HCEC 1CT (cell line): ENCODE measurements around the gene IL1F10.

Experiments used
- DNase-seq: peaks from one replicate; pipeline ENCODE4 v3.0.0-alpha.2; 2017

The IL1F10 gene

GRCh38 chr2:113067681-113068080 is at the start of gene IL1F10:
Gene IL1F10 (plus strand): TSS chr2:113067970. CDS start chr2:113072739, 4,769 bp downstream.
- no peak for DNase-seq

GRCh38 chr2:113018509-113018908 is 49.3 kb upstream of the IL1F10 start:
- DNase-seq: no peak

GRCh38 chr2:113021312-113021711 is 46.5 kb upstream of the IL1F10 start:
- DNase-seq: no peak

GRCh38 chr2:113024764-113025163 is 43.0 kb upstream of the IL1F10 start:
- DNase-seq: no peak

- DNase-seq: no peak
These were observed 42.0 kb upstream of the IL1F10 start for GRCh38 chr2:113025737-113026136.

- DNase-seq: no peak
These were observed 40.1 kb upstream of the IL1F10 start for GRCh38 chr2:113027691-113028090.

- no peak for DNase-seq
These were observed 39.7 kb upstream of the IL1F10 start for GRCh38 chr2:113028112-113028511.

GRCh38 chr2:113032737-113033136 is 35.0 kb upstream of the IL1F10 start:
- no peak for DNase-seq

GRCh38 chr2:113034016-113034415 is 33.8 kb upstream of the IL1F10 start:
- no peak for DNase-seq

GRCh38 chr2:113036763-113037162 is 31.0 kb upstream of the IL1F10 start:
- no peak for DNase-seq

GRCh38 chr2:113038291-113038690 is 29.5 kb upstream of the IL1F10 start:
- DNase-seq: no peak

GRCh38 chr2:113039158-113039557 is 28.6 kb upstream of the IL1F10 start:
- DNase-seq: no peak

- no peak for DNase-seq
These were observed 28.1 kb upstream of the IL1F10 start for GRCh38 chr2:113039719-113040118.

- DNase-seq: no peak
These were observed 25.9 kb upstream of the IL1F10 start for GRCh38 chr2:113041871-113042270.

- DNase-seq: no peak
These were observed 21.3 kb upstream of the IL1F10 start for GRCh38 chr2:113046465-113046864.

- DNase-seq: no peak
These were observed 16.6 kb upstream of the IL1F10 start for GRCh38 chr2:113050921-113051895.

GRCh38 chr2:113052396-113052917 is 15.3 kb upstream of the IL1F10 start, which contains the start of gene IL36B:
Gene IL36B (minus strand): TSS chr2:113052867.
- no peak for DNase-seq

- no peak for DNase-seq
These were observed 14.1 kb upstream of the IL1F10 start for GRCh38 chr2:113053666-113054065.

GRCh38 chr2:113054066-113054465 is 13.7 kb upstream of the IL1F10 start:
- no peak for DNase-seq

GRCh38 chr2:113056521-113056920 is 11.2 kb upstream of the IL1F10 start:
- DNase-seq: no peak

- no peak for DNase-seq
These were observed 10.7 kb upstream of the IL1F10 start for GRCh38 chr2:113057117-113057516.

GRCh38 chr2:113058411-113058994 is 9.3 kb upstream of the IL1F10 start:
- no peak for DNase-seq

GRCh38 chr2:113058998-113059960 is 8.5 kb upstream of the IL1F10 start, which contains the start of gene IL36RN:
Gene IL36RN (plus strand): TSS chr2:113059198. CDS start chr2:113059439, 241 bp downstream.
- DNase-seq: no peak
